Activated CD8-positive, alpha-beta memory T cell treated with anti-CD3 and anti-CD28 coated beads, Interleukin-2, amount 10 ng/mL, durations not matched to agents 7 days and 5 days (primary cell): ENCODE measurements around the gene SLC9A5. TPM values are rescaled to one million over a fixed set of nuclear protein-coding genes. Genes with fewer than 3 reads are reported as not detected.
A peak's percentile ranks its signal among the peaks of the same experiment; 100 is the strongest.

Source experiments
- ATAC-seq: fragments of 150-1000 bp; cut with Tn5 transposase; one replicate; pipeline ENCODE4 v1.10.0; 2021; ENCODE audit warnings: moderate library complexity
- CTCF ChIA-PET: fragments of 350-600 bp; sonication (Branson Sonifier 250); formaldehyde crosslinking; loops from one replicate; lab custom pipeline; 2021; ENCODE audit warnings: antibody characterized with exemption; lab: Charles Lee
- DNase-seq: peaks from one replicate; pipeline ENCODE4 v3.0.0-alpha.2; 2020
- H3K27ac Mint-ChIP-seq: one replicate; pipeline ENCODE4 v1.8.0; 2021; ENCODE audit warnings: mild to moderate bottlenecking, mixed read lengths
- H3K27me3 Mint-ChIP-seq: one replicate; pipeline ENCODE4 v1.8.0; 2021; ENCODE audit warnings: mixed read lengths
- H3K36me3 Mint-ChIP-seq: one replicate; pipeline ENCODE4 v1.8.0; 2021; ENCODE audit warnings: mild to moderate bottlenecking, mixed read lengths
- H3K4me1 Mint-ChIP-seq: one replicate; pipeline ENCODE4 v1.8.0; 2021; ENCODE audit warnings: mixed read lengths
- H3K4me3 Mint-ChIP-seq: one replicate; pipeline ENCODE4 v1.8.0; 2021; ENCODE audit warnings: mild to moderate bottlenecking, moderate library complexity, mixed read lengths
- H3K9me3 Mint-ChIP-seq: one replicate; pipeline ENCODE4 v1.8.0; 2022; ENCODE audit warnings: low read depth, mixed read lengths
- microRNA-seq: library from miRNA; unstranded; fragments of <30 nt; microRNA quantifications from one replicate; pipeline ENCODE4 v1.2.0, GENCODE V29; 2022
- total RNA-seq, 2 experiments: library from RNA; stranded (reverse); gene quantifications; one replicate each; pipeline ENCODE4 v1.2.3, GENCODE V29; 2021

Gene SLC9A5
- total RNA-seq, 2 experiments from 2014 or later, result 5.4 to 6.2 TPM

DNA sequence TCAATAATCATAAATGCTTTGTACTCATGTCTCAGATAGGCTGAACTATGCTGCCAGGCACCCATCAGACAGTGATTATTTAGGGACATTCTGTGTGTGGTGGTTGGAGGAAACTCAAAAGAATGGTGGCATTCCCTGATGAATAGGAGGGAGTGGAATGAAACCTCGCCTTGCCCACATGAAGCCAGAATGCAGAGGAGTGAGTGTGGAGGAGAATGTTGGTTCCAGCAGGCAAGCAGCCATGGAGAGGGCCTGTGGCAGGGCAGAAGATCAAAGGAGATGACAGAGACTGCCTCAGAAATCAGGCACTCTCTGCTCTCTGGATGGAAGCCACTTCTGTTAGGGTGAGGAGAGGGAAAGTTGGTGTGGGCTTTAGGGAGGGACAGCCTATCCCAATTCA lies 55.2 kb downstream of the SLC9A5 start:
- DNase-seq, result no peak
- H3K4me3 Mint-ChIP-seq, result no peak overlapping the region
- peaks cover 3% of the 10 kb centered on the region for H3K4me1 Mint-ChIP-seq
- ATAC-seq, result no peak
- no peak overlapping the region for H3K27ac Mint-ChIP-seq
- H3K36me3 Mint-ChIP-seq, result no peaks in the 10 kb centered on the region
- H3K9me3 Mint-ChIP-seq, result no peaks in the 10 kb centered on the region
- no peaks in the 10 kb centered on the region for H3K27me3 Mint-ChIP-seq
- CTCF ChIA-PET, result no interaction called here

- no peak overlapping the region for H3K4me3 Mint-ChIP-seq
- H3K27me3 Mint-ChIP-seq, result no peaks in the 10 kb centered on the region
- H3K36me3 Mint-ChIP-seq, result no peaks in the 10 kb centered on the region
- no peak overlapping the region for H3K27ac Mint-ChIP-seq
- ATAC-seq (no peak), DNase-seq (no peak)
- H3K4me1 Mint-ChIP-seq, result peaks cover 5% of the 10 kb centered on the region
- CTCF ChIA-PET, result no interaction called here
- no peaks in the 10 kb centered on the region for H3K9me3 Mint-ChIP-seq
Measured at GRCh38 chr16:67305216-67306071, 56.7 kb downstream of the SLC9A5 start.

GRCh38 chr16:67310561-67310960 lies 61.8 kb downstream of the SLC9A5 start:
- peaks cover 28% of the 10 kb centered on the region for H3K4me1 Mint-ChIP-seq
- H3K36me3 Mint-ChIP-seq, result peaks cover 1% of the 10 kb centered on the region
- H3K27ac Mint-ChIP-seq, result no peak overlapping the region
- no peak overlapping the region for H3K4me3 Mint-ChIP-seq
- ATAC-seq, result no peak
- H3K27me3 Mint-ChIP-seq, result no peaks in the 10 kb centered on the region
- no peaks in the 10 kb centered on the region for H3K9me3 Mint-ChIP-seq
- DNase-seq, result no peak
- CTCF ChIA-PET, result no interaction called here

DNA sequence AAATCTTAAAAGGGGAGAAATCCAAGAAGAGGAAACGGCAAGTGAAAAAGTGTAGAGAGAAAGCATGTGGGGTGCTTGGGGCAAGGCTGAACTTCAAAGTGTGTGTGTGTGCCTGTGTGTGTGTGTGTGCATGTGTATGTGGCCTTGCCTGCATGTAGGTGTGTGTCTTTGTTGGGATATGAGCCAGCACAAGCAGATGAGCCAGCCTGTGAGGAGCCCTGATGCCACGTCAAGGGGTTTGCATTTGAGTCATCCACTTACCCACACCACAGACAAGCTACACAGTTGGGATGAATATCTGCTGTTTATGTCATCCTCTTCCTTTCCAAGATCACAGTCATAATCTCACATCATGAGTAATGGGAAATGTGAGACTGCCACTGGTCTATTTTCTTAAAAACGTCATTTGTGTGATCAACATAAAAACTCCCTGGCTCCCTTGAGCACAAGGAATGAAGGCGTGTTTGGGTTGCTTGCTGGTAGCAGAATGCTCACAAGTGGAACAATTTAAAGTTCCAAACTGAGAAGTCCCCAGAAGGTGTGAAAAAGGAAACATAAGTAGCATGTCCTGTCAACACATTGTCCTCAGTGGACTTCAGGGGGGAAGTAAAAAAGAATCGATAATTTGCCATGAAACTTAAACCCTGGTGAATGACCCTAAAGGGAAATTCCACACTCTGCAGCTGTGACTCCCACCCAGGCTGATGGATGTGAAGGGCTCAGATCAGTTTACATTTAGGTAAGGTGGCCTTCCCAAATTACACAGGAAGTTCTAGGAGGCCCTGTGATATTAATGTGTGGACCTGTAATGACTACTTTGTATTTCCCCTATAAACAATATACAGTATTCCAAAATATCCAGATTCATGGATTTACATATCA lies 63.1 kb downstream of the SLC9A5 start:
- DNase-seq, result peak; percentile 94
- Mint-ChIP-seq H3K36me3 (peaks cover 1% of the 10 kb centered on the region), H3K27me3 (no peaks in the 10 kb centered on the region), H3K4me1 (peaks cover 28% of the 10 kb centered on the region), H3K4me3 (no peak overlapping the region), H3K27ac (peak overlapping the region; percentile 78), H3K9me3 (no peaks in the 10 kb centered on the region)
- peak; percentile 97 for ATAC-seq
- CTCF ChIA-PET, result interaction anchor here (1.3 kb wide), 1 partner anchor 14 kb away, joined by 5 read pairs; the partner anchor contains the start of genes KCTD19 and LRRC36

DNA sequence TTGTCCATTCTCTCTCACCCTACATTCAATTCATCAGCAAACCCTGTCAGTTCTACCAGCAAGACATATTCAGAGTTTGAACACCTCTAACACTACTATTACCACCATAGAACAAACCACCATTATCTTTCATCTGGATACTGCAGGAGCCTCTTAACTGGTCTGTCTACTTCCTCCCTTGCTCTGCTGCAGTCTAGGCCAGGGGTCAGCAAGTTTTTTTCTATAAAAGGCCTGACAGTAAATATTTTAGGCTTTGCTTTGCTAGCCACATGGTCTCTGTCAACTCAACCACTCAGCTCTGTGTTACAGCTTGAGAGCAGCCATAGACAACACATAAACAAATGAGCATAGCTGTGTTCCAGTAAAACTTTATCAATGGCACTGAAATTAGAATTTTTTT lies 63.9 kb downstream of the SLC9A5 start:
- H3K36me3 Mint-ChIP-seq, result peaks cover 1% of the 10 kb centered on the region
- no peak overlapping the region for H3K4me3 Mint-ChIP-seq
- CTCF ChIA-PET, result no interaction called here
- peak overlapping the region; percentile 78 for H3K27ac Mint-ChIP-seq
- H3K4me1 Mint-ChIP-seq, result peaks cover 28% of the 10 kb centered on the region
- H3K27me3 Mint-ChIP-seq, result no peaks in the 10 kb centered on the region
- H3K9me3 Mint-ChIP-seq, result no peaks in the 10 kb centered on the region
- DNase-seq, result no peak
- no peak for ATAC-seq

- Mint-ChIP-seq H3K27me3 (peaks cover 26% of the 10 kb centered on the region), H3K4me1 (peaks cover 4% of the 10 kb centered on the region), H3K27ac (no peak overlapping the region), H3K36me3 (no peaks in the 10 kb centered on the region), H3K9me3 (no peaks in the 10 kb centered on the region), H3K4me3 (no peak overlapping the region)
- CTCF ChIA-PET, result interaction anchor here (1.4 to 1.5 kb wide), 2 partner anchors 9 to 22 kb away, joined by 4 to 5 read pairs; partner anchors contain the start of genes KCTD19 and LRRC36
- ATAC-seq (no peak), DNase-seq (no peak)
Measured at GRCh38 chr16:67317853-67318252, 69.1 kb downstream of the SLC9A5 start.

Small RNA genes lying within 50 kb of the gene (microRNA-seq; reads per million reads assigned to microRNA genes)
- gene MIR328, result 26.4 reads per million, percentile 47 among the genes with 10 or more reads in this experiment

Other genes with a start within 250 kb of the SLC9A5 start
- gene CBFB, start 219.8 kb upstream of the SLC9A5 start, total RNA-seq, result 100 to 1,000 TPM; 180 to 196 TPM
- gene PHAF1, start 139.0 kb upstream of the SLC9A5 start, total RNA-seq, result 10 to 100 TPM; 14.2 to 15.2 TPM
- gene B3GNT9, start 98.0 kb upstream of the SLC9A5 start, total RNA-seq, result 1 to 10 TPM; 5.6 to 7.9 TPM
- 10 to 100 TPM; 36.4 to 52.6 TPM for gene TRADD, start 89.1 kb upstream of the SLC9A5 start, total RNA-seq
- gene FBXL8, start 89.0 kb upstream of the SLC9A5 start, total RNA-seq, result 10 to 100 TPM; 15.7 to 24.5 TPM
- 10 to 100 TPM; 15.0 to 43.7 TPM for gene HSF4, start 84.2 kb upstream of the SLC9A5 start, total RNA-seq
- gene NOL3, start 78.4 kb upstream of the SLC9A5 start, total RNA-seq, result 10 to 100 TPM in 1 of 2 experiments, 1 to 10 TPM in 1; 3.3 to 10.3 TPM
- 10 to 100 TPM; 38.6 to 56.0 TPM for gene MATCAP1, start 65.0 kb upstream of the SLC9A5 start, total RNA-seq
- gene EXOC3L1, start 58.8 kb upstream of the SLC9A5 start, total RNA-seq, result not detected
- gene E2F4, start 56.8 kb upstream of the SLC9A5 start, total RNA-seq, result 100 to 1,000 TPM; 147 to 148 TPM
- 1 to 10 TPM; 6.2 to 9.8 TPM for gene ELMO3, start 49.8 kb upstream of the SLC9A5 start, total RNA-seq
- gene TMEM208, start 21.8 kb upstream of the SLC9A5 start, total RNA-seq, result 10 to 100 TPM; 32.3 to 39.7 TPM
- 100 to 1,000 TPM; 101 to 111 TPM for gene FHOD1, start 1.5 kb upstream of the SLC9A5 start, total RNA-seq
- 10 to 100 TPM in 1 of 2 experiments, 1 to 10 TPM in 1; 7.7 to 12.8 TPM for gene PLEKHG4, start 30.6 kb downstream of the SLC9A5 start, total RNA-seq
- gene KCTD19, start 77.8 kb downstream of the SLC9A5 start, total RNA-seq, result 1 to 10 TPM; 1.1 to 3.3 TPM
- 1 to 10 TPM in 1 of 2 experiments, under 1 TPM in 1; 0.45 to 1.0 TPM for gene LRRC36, start 77.8 kb downstream of the SLC9A5 start, total RNA-seq
- not detected for gene TPPP3, start 144.5 kb downstream of the SLC9A5 start, total RNA-seq
- under 1 TPM; 0.41 to 0.49 TPM for gene ZDHHC1, start 167.5 kb downstream of the SLC9A5 start, total RNA-seq
- under 1 TPM in 1 of 2 experiments, not detected in 1; 0.14 TPM for gene HSD11B2, start 182.1 kb downstream of the SLC9A5 start, total RNA-seq
- gene ATP6V0D1, start 232.2 kb downstream of the SLC9A5 start, total RNA-seq, result 10 to 100 TPM; 42.1 to 58.3 TPM
- not detected for gene AGRP, start 234.6 kb downstream of the SLC9A5 start, total RNA-seq